GM18519 (cell line): Measurements from ENCODE around the gene LEMD1.

Experiments used
- ATAC-seq: cut with Tn5 transposase; IDR thresholded peaks from one replicate; pipeline ENCODE4 v1.9.1; 2021; ENCODE audit warnings: mild to moderate bottlenecking, moderate library complexity; ENCODE audit not compliant: unreplicated experiment, low FRiP score

Gene LEMD1

GRCh38 chr1:205421798-205422197, at the start of gene LEMD1:
TSS of gene LEMD1 (minus strand) at chr1:205422056. CDS start at chr1:205420536, 1,520 bp downstream.
- no peak for ATAC-seq

- ATAC-seq = no peak
These were observed 48.3 kb upstream of the LEMD1 start for GRCh38 chr1:205470131-205470530.

GRCh38 chr1:205466595-205467220, 44.9 kb upstream of the LEMD1 start:
- ATAC-seq = no peak

- ATAC-seq = no peak
These were observed 43.5 kb upstream of the LEMD1 start for GRCh38 chr1:205465392-205465791.

- ATAC-seq = no peak
These were observed 37.1 kb upstream of the LEMD1 start for GRCh38 chr1:205458777-205459566.

GRCh38 chr1:205456868-205457745, 35.3 kb upstream of the LEMD1 start:
- ATAC-seq = no peak

GRCh38 chr1:205456383-205456867, 34.6 kb upstream of the LEMD1 start:
- no peak for ATAC-seq

- no peak for ATAC-seq
These were observed 33.9 kb upstream of the LEMD1 start, which contains the start of gene BLACAT1 for GRCh38 chr1:205455581-205456382. TSS of gene BLACAT1 (minus strand) at chr1:205456045.

GRCh38 chr1:205454903-205455335, 33.1 kb upstream of the LEMD1 start:
- no peak for ATAC-seq

- ATAC-seq = no peak
These were observed 31.6 kb upstream of the LEMD1 start for GRCh38 chr1:205453466-205453865.

GRCh38 chr1:205452933-205453332, 31.1 kb upstream of the LEMD1 start:
- no peak for ATAC-seq

- ATAC-seq = no peak
These were observed 30.5 kb upstream of the LEMD1 start for GRCh38 chr1:205452364-205452763.

GRCh38 chr1:205451759-205452164, 29.9 kb upstream of the LEMD1 start:
- ATAC-seq = no peak

- ATAC-seq = no peak
These were observed 29.3 kb upstream of the LEMD1 start for GRCh38 chr1:205451202-205451601.

- ATAC-seq = no peak
These were observed 28.6 kb upstream of the LEMD1 start for GRCh38 chr1:205450448-205450847.

GRCh38 chr1:205449750-205450443, 28.0 kb upstream of the LEMD1 start:
- no peak for ATAC-seq

- no peak for ATAC-seq
These were observed 27.4 kb upstream of the LEMD1 start for GRCh38 chr1:205449254-205449749.

- no peak for ATAC-seq
These were observed 26.8 kb upstream of the LEMD1 start for GRCh38 chr1:205448540-205449253.
